GM19438 (cell line): ENCODE measurements around the gene OR5AU1.

Source experiments
- ATAC-seq: cut with Tn5 transposase; IDR thresholded peaks from one replicate; pipeline ENCODE4 v1.9.1; 2021; ENCODE audit warnings: low read depth; ENCODE audit not compliant: unreplicated experiment

The OR5AU1 gene

DNA sequence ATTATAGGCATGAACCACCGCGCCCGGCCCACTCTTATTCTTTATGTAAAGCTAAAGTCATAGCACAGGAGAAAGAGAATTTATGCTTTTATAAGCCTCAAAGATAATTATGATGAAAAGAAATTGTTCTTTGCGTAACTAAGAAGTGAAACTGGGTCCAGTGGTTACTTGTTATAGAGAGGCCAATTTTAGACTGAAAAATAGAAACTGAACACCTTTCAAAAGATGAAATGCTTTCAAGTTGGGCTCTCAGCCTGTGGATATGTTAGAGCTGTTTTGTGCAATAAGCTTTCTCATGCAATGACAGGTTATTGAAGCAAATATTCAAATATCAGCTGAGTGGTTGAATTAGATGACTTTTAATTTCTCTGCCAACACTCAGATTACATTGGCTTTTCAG, 47.1 kb downstream of the OR5AU1 start:
- ATAC-seq, result no peak

DNA sequence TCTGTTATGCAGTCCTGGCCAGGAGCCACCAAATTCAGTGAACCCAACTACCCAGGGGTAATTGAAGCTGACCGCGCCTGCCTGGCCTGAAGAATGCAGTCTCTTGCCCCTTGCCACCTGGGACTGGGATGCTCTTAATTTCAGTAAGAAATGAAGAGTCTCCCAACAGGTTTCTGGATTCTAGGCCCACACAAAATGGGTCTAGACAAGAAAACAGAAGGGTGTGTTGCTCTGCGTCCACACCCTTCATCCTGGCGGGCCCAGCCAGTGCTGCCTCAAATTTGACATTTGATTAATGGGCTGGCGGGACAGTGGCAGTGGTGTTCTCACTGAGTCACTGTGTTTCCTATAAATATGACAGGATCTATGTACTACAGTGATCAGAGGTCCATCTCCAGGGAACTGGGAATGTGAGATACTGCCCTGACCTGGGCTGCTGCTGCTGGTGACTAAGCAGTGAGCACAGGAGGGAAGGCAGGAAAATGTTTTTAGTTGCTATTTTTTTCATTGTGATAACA, 48.5 kb downstream of the OR5AU1 start:
- ATAC-seq, result no peak

DNA sequence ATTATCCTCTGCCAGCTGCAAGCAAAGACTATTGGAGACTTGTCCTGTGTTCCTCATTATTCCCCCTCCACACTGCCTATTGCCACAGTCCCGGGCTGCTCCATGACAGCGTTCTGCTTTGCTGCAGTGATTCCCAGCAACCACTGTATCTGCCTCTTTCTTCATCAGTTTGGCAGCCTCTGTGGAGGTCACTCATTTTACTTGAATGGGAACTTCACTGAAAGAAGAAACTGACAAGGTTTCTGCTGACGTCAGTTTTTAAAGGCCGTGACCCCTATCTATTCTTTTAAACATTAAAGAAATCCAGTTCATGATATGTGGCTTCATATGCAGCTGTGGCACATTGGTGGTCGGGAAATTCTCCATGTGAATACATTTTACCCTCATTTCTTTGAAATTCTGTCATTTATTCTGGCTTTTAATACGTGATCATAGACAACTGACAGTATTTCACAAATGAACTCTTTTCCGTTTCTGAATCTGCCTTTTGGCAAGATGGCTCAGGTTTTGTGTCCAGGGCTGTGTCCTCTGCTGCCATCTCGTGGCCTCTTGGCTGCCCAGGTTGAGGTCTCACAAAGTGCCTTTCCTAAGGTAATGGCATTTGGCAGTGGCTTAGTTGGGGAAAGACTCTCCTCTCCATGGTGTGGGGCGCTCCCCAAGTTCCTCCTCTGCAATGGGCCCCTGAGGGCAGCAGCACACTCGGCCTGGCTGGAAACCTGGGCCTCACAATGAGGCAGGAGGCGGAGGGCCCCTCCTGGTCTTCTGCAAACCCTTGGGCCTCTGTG, 49.2 kb downstream of the OR5AU1 start:
- ATAC-seq, result no peak

- ATAC-seq, result no peak
Observed at GRCh38 chr14:21106176-21106497, 49.7 kb downstream of the OR5AU1 start.

GRCh38 chr14:21105095-21105494, 50.8 kb downstream of the OR5AU1 start:
- no peak for ATAC-seq
